ENCODE results near the gene C1QTNF4. TPM values are rescaled to one million over a fixed set of nuclear protein-coding genes. Genes with fewer than 3 reads are reported as not detected.

The C1QTNF4 gene
- total and polyA plus RNA-seq, 2 donors (not counting 1 experiment from before 2014, with no cell fraction given): 1.6 TPM; not detected in 1

DNA sequence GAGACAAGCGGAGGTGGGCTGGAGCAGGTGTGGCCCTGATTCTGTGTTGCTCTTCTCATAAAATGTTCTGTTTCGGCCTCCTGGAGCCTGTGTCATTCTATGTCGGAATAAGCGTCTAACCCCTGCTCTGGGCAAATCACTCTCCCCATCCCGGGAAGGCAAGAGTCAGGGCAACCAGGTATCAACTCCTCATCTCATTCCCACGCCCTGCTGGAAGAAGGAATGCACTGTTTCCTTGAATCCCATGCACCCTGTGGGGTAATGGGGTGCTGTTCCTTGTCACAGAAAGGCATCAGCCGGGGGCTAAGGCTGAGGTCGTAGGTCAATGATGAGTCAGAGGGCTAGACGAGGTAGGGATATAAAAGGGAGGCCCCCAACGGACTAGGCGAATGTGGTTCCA is 5.1 kb downstream of the C1QTNF4 start:
- no peak overlapping the region for H3K4me2 ChIP-seq (replicated peaks; ENCODE audit: low read depth, low read length, poor library complexity, severe bottlenecking)
- TF ChIP-seq EZH2 (IDR thresholded peaks at IDR 0.05; ENCODE audit: borderline replicate concordance, insufficient read depth, low read depth, low read length, poor library complexity, severe bottlenecking): no peak
- TF ChIP-seq, protein P1, sequence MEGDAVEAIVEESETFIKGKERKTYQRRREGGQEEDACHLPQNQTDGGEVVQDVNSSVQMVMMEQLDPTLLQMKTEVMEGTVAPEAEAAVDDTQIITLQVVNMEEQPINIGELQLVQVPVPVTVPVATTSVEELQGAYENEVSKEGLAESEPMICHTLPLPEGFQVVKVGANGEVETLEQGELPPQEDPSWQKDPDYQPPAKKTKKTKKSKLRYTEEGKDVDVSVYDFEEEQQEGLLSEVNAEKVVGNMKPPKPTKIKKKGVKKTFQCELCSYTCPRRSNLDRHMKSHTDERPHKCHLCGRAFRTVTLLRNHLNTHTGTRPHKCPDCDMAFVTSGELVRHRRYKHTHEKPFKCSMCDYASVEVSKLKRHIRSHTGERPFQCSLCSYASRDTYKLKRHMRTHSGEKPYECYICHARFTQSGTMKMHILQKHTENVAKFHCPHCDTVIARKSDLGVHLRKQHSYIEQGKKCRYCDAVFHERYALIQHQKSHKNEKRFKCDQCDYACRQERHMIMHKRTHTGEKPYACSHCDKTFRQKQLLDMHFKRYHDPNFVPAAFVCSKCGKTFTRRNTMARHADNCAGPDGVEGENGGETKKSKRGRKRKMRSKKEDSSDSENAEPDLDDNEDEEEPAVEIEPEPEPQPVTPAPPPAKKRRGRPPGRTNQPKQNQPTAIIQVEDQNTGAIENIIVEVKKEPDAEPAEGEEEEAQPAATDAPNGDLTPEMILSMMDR (IDR thresholded peaks at IDR 0.05): no peak
- WGBS (ENCODE audit: insufficient coverage): 100% methylated on average over 4 of the region's 11 CpGs
- H2AFZ ChIP-seq (ENCODE audit: insufficient read depth, low read depth, low read length, poor library complexity, severe bottlenecking): no peak overlapping the region
- H3K36me3 ChIP-seq (replicated peaks in 1 of 2; ENCODE audit: control extremely low read depth in 1 of 2, control insufficient read depth in 1 of 2, extremely low read depth in 1 of 2, insufficient read depth in 2 of 2, low read length in 1 of 2): peaks cover 0 to 13% of the 10 kb centered on the region in 2 experiments
- intact Hi-C loops (cut with micrococcal nuclease): no loop called here
- Mint-ChIP-seq H3K9me3 (ENCODE audit: insufficient read depth) (no peaks in the 10 kb centered on the region), H3K27ac (no peak overlapping the region), H3K4me3 (no peak overlapping the region), H3K4me1 (peaks cover 8% of the 10 kb centered on the region), H3K27me3 (peaks cover 19% of the 10 kb centered on the region)
- DNase-seq (no peak), ATAC-seq (ENCODE audit: low read depth) (no peak)
- no peaks in the 10 kb centered on the region for H3K79me2 ChIP-seq (ENCODE audit: control insufficient read depth, insufficient read depth, low read length)
- H3K27ac ChIP-seq (ENCODE audit: low read length in 2 of 2): no peak overlapping the region
- H3K9me3 ChIP-seq (ENCODE audit: control extremely low read depth in 1 of 3, control insufficient read depth in 2 of 3, insufficient read depth in 1 of 3, low read length in 2 of 3): no peaks in the 10 kb centered on the region
- no peak overlapping the region for H3K4me3 ChIP-seq (ENCODE audit: control extremely low read depth in 1 of 5, extremely low read depth in 1 of 5, insufficient read depth in 1 of 5, low read depth in 2 of 5, low read length in 4 of 5)
- H3K9ac ChIP-seq (ENCODE audit: low read length): no peak overlapping the region
- H4K20me1 ChIP-seq (ENCODE audit: control insufficient read depth, insufficient read depth, low read length, poor library complexity, severe bottlenecking): no peaks in the 10 kb centered on the region
- CTCF ChIA-PET: no interaction called here
- POLR2A ChIA-PET: no interaction called here
- peaks cover 0 to 24% (median 13%) of the 10 kb centered on the region in 4 experiments for H3K27me3 ChIP-seq (replicated peaks in 1 of 4; ENCODE audit: control extremely low read depth in 1 of 4, control insufficient read depth in 3 of 4, insufficient read depth in 4 of 4, low read length in 3 of 4)
- H3K4me1 ChIP-seq (ENCODE audit: control insufficient read depth in 2 of 2, insufficient read depth in 2 of 2, low read length in 2 of 2): peaks cover 10 to 11% of the 10 kb centered on the region in 2 donors

GRCh38 chr11:47587723-47588326 is 6.4 kb downstream of the C1QTNF4 start:
- POLR2A ChIA-PET: interaction anchor here (0.6 kb wide), 1 partner anchor 370 kb away, joined by 6 read pairs; no protein-coding TSS in a partner anchor
- ATAC-seq (ENCODE audit: low read depth): no peak
- no peak overlapping the region for H3K9ac ChIP-seq (ENCODE audit: low read length)
- intact Hi-C loops (cut with micrococcal nuclease): no loop called here
- H3K9me3 ChIP-seq (ENCODE audit: control extremely low read depth in 1 of 3, control insufficient read depth in 2 of 3, insufficient read depth in 1 of 3, low read length in 2 of 3): no peaks in the 10 kb centered on the region
- no peaks in the 10 kb centered on the region for H4K20me1 ChIP-seq (ENCODE audit: control insufficient read depth, insufficient read depth, low read length, poor library complexity, severe bottlenecking)
- H3K4me2 ChIP-seq (replicated peaks; ENCODE audit: low read depth, low read length, poor library complexity, severe bottlenecking): no peak overlapping the region
- TF ChIP-seq, protein P1 (IDR thresholded peaks at IDR 0.05): no peak
- no peak for TF ChIP-seq EZH2 (IDR thresholded peaks at IDR 0.05; ENCODE audit: borderline replicate concordance, insufficient read depth, low read depth, low read length, poor library complexity, severe bottlenecking)
- Mint-ChIP-seq H3K27me3 (peaks cover 9% of the 10 kb centered on the region), H3K4me1 (peaks cover 2% of the 10 kb centered on the region), H3K9me3 (ENCODE audit: insufficient read depth) (no peaks in the 10 kb centered on the region), H3K4me3 (no peak overlapping the region), H3K27ac (no peak overlapping the region)
- no peak overlapping the region for H3K4me3 ChIP-seq (ENCODE audit: control extremely low read depth in 1 of 5, extremely low read depth in 1 of 5, insufficient read depth in 1 of 5, low read depth in 2 of 5, low read length in 4 of 5)
- no peaks in the 10 kb centered on the region for H3K79me2 ChIP-seq (ENCODE audit: control insufficient read depth, insufficient read depth, low read length)
- peaks cover 0 to 3% of the 10 kb centered on the region in 2 donors for H3K4me1 ChIP-seq (ENCODE audit: control insufficient read depth in 2 of 2, insufficient read depth in 2 of 2, low read length in 2 of 2)
- H3K27me3 ChIP-seq (replicated peaks in 1 of 4; ENCODE audit: control extremely low read depth in 1 of 4, control insufficient read depth in 3 of 4, insufficient read depth in 4 of 4, low read length in 3 of 4): peaks cover 0 to 13% (median 3%) of the 10 kb centered on the region in 4 experiments
- H3K36me3 ChIP-seq (replicated peaks in 1 of 2; ENCODE audit: control extremely low read depth in 1 of 2, control insufficient read depth in 1 of 2, extremely low read depth in 1 of 2, insufficient read depth in 2 of 2, low read length in 1 of 2): peaks cover 0 to 26% of the 10 kb centered on the region in 2 experiments
- WGBS (ENCODE audit: insufficient coverage): 37% methylated on average over 13 of the region's 14 CpGs
- no peak for DNase-seq
- CTCF ChIA-PET: no interaction called here
- H2AFZ ChIP-seq (ENCODE audit: insufficient read depth, low read depth, low read length, poor library complexity, severe bottlenecking): no peak overlapping the region
- H3K27ac ChIP-seq (ENCODE audit: low read length in 2 of 2): no peak overlapping the region

Data from B cell (primary cell).